Measurements from ENCODE around the gene APBA1.

The APBA1 gene

GRCh38 chr9:69397384-69398214 lies 274.6 kb downstream of the APBA1 start:
- no peak for DNase-seq (ENCODE audit: low spot score)

- DNase-seq (ENCODE audit: low spot score): no peak
These were observed 275.4 kb downstream of the APBA1 start for GRCh38 chr9:69396759-69397158.

GRCh38 chr9:69395718-69396117 lies 276.5 kb downstream of the APBA1 start:
- no peak for DNase-seq (ENCODE audit: low spot score)

GRCh38 chr9:69393425-69393824 lies 278.7 kb downstream of the APBA1 start:
- no peak for DNase-seq (ENCODE audit: low spot score)

- DNase-seq (ENCODE audit: low spot score): no peak
These were observed 279.3 kb downstream of the APBA1 start for GRCh38 chr9:69392826-69393225.

- DNase-seq (ENCODE audit: low spot score): no peak
These were observed 280.2 kb downstream of the APBA1 start for GRCh38 chr9:69391946-69392345.

- DNase-seq (ENCODE audit: low spot score): no peak
These were observed 280.7 kb downstream of the APBA1 start for GRCh38 chr9:69391487-69391886.

- no peak for DNase-seq (ENCODE audit: low spot score)
These were observed 282.7 kb downstream of the APBA1 start for GRCh38 chr9:69389437-69389995.

- DNase-seq (ENCODE audit: low spot score): no peak
These were observed 283.6 kb downstream of the APBA1 start for GRCh38 chr9:69388596-69388995.

GRCh38 chr9:69386651-69387050 lies 285.5 kb downstream of the APBA1 start:
- no peak for DNase-seq (ENCODE audit: low spot score)

GRCh38 chr9:69385581-69386033 lies 286.6 kb downstream of the APBA1 start:
- DNase-seq (ENCODE audit: low spot score): no peak

GRCh38 chr9:69382135-69382534 lies 290.0 kb downstream of the APBA1 start:
- DNase-seq (ENCODE audit: low spot score): no peak

- DNase-seq (ENCODE audit: low spot score): no peak
These were observed 291.4 kb downstream of the APBA1 start for GRCh38 chr9:69380811-69381210.

GRCh38 chr9:69380301-69380700 lies 291.9 kb downstream of the APBA1 start:
- DNase-seq (ENCODE audit: low spot score): no peak

- no peak for DNase-seq (ENCODE audit: low spot score)
These were observed 292.7 kb downstream of the APBA1 start for GRCh38 chr9:69379270-69379982.

- DNase-seq (ENCODE audit: low spot score): no peak
These were observed 294.2 kb downstream of the APBA1 start for GRCh38 chr9:69377981-69378380.
